Neural progenitor cell (in vitro differentiated cells): ENCODE measurements around the gene TCF25. TPM values are rescaled to one million over a fixed set of nuclear protein-coding genes. Genes with fewer than 3 reads are reported as not detected.

Experiments
- DNase-seq: peaks from one replicate; pipeline ENCODE4 v3.0.0-alpha.2; 2016; ENCODE audit warnings: low spot score
- H2AFZ ChIP-seq: fragments of 200-600 bp; sonication (generic); replicated peaks from 2 replicates; pipeline ENCODE4 v1.6.1; 2016; ENCODE audit warnings: antibody characterized with exemption
- H3F3A ChIP-seq: fragments of 200-600 bp; sonication (generic); 2 replicates; pipeline ENCODE4 v1.6.1; 2016; ENCODE audit warnings: antibody characterized with exemption, low read depth
- H3K27ac ChIP-seq: fragments of 200-600 bp; sonication (generic); 2 replicates; pipeline ENCODE4 v1.5.1; 2016; ENCODE audit warnings: mild to moderate bottlenecking
- H3K27me3 ChIP-seq: fragments of 200-600 bp; sonication (generic); 2 replicates; pipeline ENCODE4 v1.6.1; 2016; ENCODE audit warnings: mild to moderate bottlenecking, moderate library complexity
- H3K36me3 ChIP-seq: fragments of 200-600 bp; sonication (generic); 2 replicates; pipeline ENCODE4 v1.5.1; 2016
- H3K4me1 ChIP-seq: fragments of 200-600 bp; sonication (generic); 2 replicates; pipeline ENCODE4 v1.6.1; 2016; ENCODE audit warnings: mixed run types
- H3K4me2 ChIP-seq: fragments of 200-600 bp; sonication (generic); 2 replicates; pipeline ENCODE4 v1.6.1; 2016
- H3K4me3 ChIP-seq: fragments of 200-600 bp; sonication (generic); 2 replicates; pipeline ENCODE4 v1.5.1; 2016
- H3K79me2 ChIP-seq: fragments of 200-600 bp; sonication (generic); 2 replicates; pipeline ENCODE4 v1.6.1; 2016; ENCODE audit warnings: low read depth
- H3K9ac ChIP-seq: fragments of 200-600 bp; sonication (generic); 2 replicates; pipeline ENCODE4 v1.6.1; 2016
- H3K9me3 ChIP-seq: fragments of 200-600 bp; sonication (generic); 2 replicates; pipeline ENCODE4 v1.5.1; 2016; ENCODE audit warnings: low read depth
- H4K20me1 ChIP-seq: fragments of 200-600 bp; sonication (generic); 2 replicates; pipeline ENCODE4 v1.6.1; 2016; ENCODE audit warnings: low read depth
- H3K27ac Mint-ChIP-seq: 3 replicates; pipeline ENCODE4 v1.8.0; 2021; ENCODE audit warnings: mixed read lengths
- H3K27me3 Mint-ChIP-seq: 2 replicates; pipeline ENCODE4 v1.8.0; 2022; ENCODE audit warnings: low read depth, mild to moderate bottlenecking, inconsistent platforms, moderate library complexity, mixed read lengths; ENCODE audit not compliant: insufficient read depth
- H3K36me3 Mint-ChIP-seq: 3 replicates; pipeline ENCODE4 v1.8.0; 2021; ENCODE audit warnings: mixed read lengths
- H3K4me1 Mint-ChIP-seq: 3 replicates; pipeline ENCODE4 v1.8.0; 2021; ENCODE audit warnings: mixed read lengths
- H3K4me3 Mint-ChIP-seq: 3 replicates; pipeline ENCODE4 v1.8.0; 2021; ENCODE audit warnings: mild to moderate bottlenecking, moderate library complexity, mixed read lengths
- H3K9me3 Mint-ChIP-seq: 3 replicates; pipeline ENCODE4 v1.8.0; 2020; ENCODE audit warnings: mixed read lengths
- CTCF ChIP-seq: fragments of 200-600 bp; sonication (generic); IDR thresholded peaks from 2 replicates; pipeline ENCODE4 v1.5.1; 2017; ENCODE audit warnings: antibody characterized with exemption, mild to moderate bottlenecking
- EZH2 ChIP-seq: fragments of 200-600 bp; sonication (generic); IDR thresholded peaks from 2 replicates; pipeline ENCODE4 v1.6.1; 2017; ENCODE audit warnings: antibody characterized with exemption, mild to moderate bottlenecking, moderate library complexity
- EZH2phosphoT487 ChIP-seq: fragments of 200-600 bp; sonication (generic); IDR thresholded peaks from 2 replicates; pipeline ENCODE4 v1.6.1; 2017; ENCODE audit warnings: antibody characterized with exemption
- total RNA-seq: library from RNA; depleted of rRNA; stranded (reverse); fragments of >200 nt; gene quantifications from 2 replicates; pipeline ENCODE4 v1.2.3, GENCODE V29; 2015; ENCODE audit warnings: low replicate concordance

Gene TCF25
- total RNA-seq, 1 donor from 2014 or later = 95.6 TPM

- Mint-ChIP-seq H3K27me3 (peaks cover 18% of the 10 kb centered on the region), H3K27ac (no peak overlapping the region), H3K4me1 (peaks cover 10% of the 10 kb centered on the region), H3K9me3 (no peaks in the 10 kb centered on the region), H3K36me3 (no peaks in the 10 kb centered on the region), H3K4me3 (no peak overlapping the region)
- TF ChIP-seq EZH2phosphoT487 (no peak), EZH2 (no peak), CTCF (no peak)
- Histone ChIP-seq H3K9me3 (no peaks in the 10 kb centered on the region), H4K20me1 (peaks cover 15% of the 10 kb centered on the region), H3K36me3 (no peaks in the 10 kb centered on the region), H2AFZ (no peak overlapping the region), H3K4me1 (peaks cover 5% of the 10 kb centered on the region), H3K27me3 (peaks cover 43% of the 10 kb centered on the region), H3K4me2 (no peak overlapping the region), H3K79me2 (peaks cover 4% of the 10 kb centered on the region), H3K9ac (no peak overlapping the region), H3K4me3 (no peak overlapping the region), H3F3A (peaks cover 16% of the 10 kb centered on the region), H3K27ac (no peak overlapping the region)
- DNase-seq = no peak
These were observed 72.3 kb downstream of the TCF25 start for GRCh38 chr16:89945654-89946053.

- Histone ChIP-seq H3K4me1 (peaks cover 5% of the 10 kb centered on the region), H3K4me2 (no peak overlapping the region), H2AFZ (no peak overlapping the region), H3K27me3 (peaks cover 43% of the 10 kb centered on the region), H3K79me2 (peaks cover 4% of the 10 kb centered on the region), H3K9me3 (no peaks in the 10 kb centered on the region), H3K4me3 (no peak overlapping the region), H3K9ac (no peak overlapping the region), H3F3A (peaks cover 16% of the 10 kb centered on the region), H3K27ac (no peak overlapping the region), H3K36me3 (no peaks in the 10 kb centered on the region), H4K20me1 (peaks cover 21% of the 10 kb centered on the region)
- Mint-ChIP-seq H3K9me3 (no peaks in the 10 kb centered on the region), H3K27ac (no peak overlapping the region), H3K4me1 (peaks cover 10% of the 10 kb centered on the region), H3K36me3 (no peaks in the 10 kb centered on the region), H3K27me3 (peaks cover 19% of the 10 kb centered on the region), H3K4me3 (peak overlapping the region; percentile 69)
- TF ChIP-seq EZH2phosphoT487 (no peak), CTCF (no peak), EZH2 (no peak)
- DNase-seq = no peak
These were observed 73.1 kb downstream of the TCF25 start for GRCh38 chr16:89946515-89946914.

- H3K4me3 Mint-ChIP-seq = peak overlapping the region; percentile 86
- no peak for DNase-seq
- Histone ChIP-seq H3K9ac (no peak overlapping the region), H3K4me3 (peak overlapping the region; percentile 77), H3K27me3 (peaks cover 43% of the 10 kb centered on the region), H4K20me1 (peaks cover 27% of the 10 kb centered on the region), H3K4me1 (peaks cover 5% of the 10 kb centered on the region), H3K27ac (no peak overlapping the region), H3K79me2 (peaks cover 4% of the 10 kb centered on the region), H3K9me3 (no peaks in the 10 kb centered on the region), H3K36me3 (no peaks in the 10 kb centered on the region), H3K4me2 (peak overlapping the region; percentile 99), H2AFZ (no peak overlapping the region), H3F3A (peaks cover 16% of the 10 kb centered on the region)
- H3K9me3 Mint-ChIP-seq = no peaks in the 10 kb centered on the region
- H3K27ac Mint-ChIP-seq = no peak overlapping the region
- H3K36me3 Mint-ChIP-seq = no peaks in the 10 kb centered on the region
- TF ChIP-seq CTCF = no peak
- peak; percentile 5 for TF ChIP-seq EZH2phosphoT487
- peaks cover 20% of the 10 kb centered on the region for H3K27me3 Mint-ChIP-seq
- peaks cover 12% of the 10 kb centered on the region for H3K4me1 Mint-ChIP-seq
These were observed 75.8 kb downstream of the TCF25 start for GRCh38 chr16:89949121-89949742.
